ENCODE measurements around the gene TRIM63. TPM values are rescaled to one million over a fixed set of nuclear protein-coding genes. Genes with fewer than 3 reads are reported as not detected.

TRIM63 gene
- total and polyA plus RNA-seq, 9 of the 15 experiments (the other 6 are each of a cell fraction or from before 2014, with no cell fraction given): 0.08 to 0.57 (median 0.36) TPM

DNA sequence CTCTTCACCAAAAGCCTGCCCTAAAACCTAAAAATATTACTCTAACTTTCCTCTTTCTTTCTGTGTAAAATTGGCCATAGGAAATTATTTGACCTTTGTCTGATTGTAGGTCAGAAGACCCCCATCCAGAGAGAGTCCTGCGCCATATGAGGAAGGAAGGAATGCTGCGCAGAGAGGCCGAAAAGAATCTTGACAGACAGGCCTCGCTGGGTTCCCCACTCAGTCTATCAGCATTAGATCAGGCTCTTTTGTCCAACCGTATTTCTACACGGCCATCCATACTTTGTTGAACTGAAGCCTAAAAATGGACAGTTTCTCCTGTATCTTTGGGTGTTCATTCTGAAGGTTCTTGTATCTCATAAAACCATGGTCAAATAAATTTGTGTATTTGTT lies 17.2 kb downstream of the TRIM63 start (continued):
- TF ChIP-seq, protein P1, sequence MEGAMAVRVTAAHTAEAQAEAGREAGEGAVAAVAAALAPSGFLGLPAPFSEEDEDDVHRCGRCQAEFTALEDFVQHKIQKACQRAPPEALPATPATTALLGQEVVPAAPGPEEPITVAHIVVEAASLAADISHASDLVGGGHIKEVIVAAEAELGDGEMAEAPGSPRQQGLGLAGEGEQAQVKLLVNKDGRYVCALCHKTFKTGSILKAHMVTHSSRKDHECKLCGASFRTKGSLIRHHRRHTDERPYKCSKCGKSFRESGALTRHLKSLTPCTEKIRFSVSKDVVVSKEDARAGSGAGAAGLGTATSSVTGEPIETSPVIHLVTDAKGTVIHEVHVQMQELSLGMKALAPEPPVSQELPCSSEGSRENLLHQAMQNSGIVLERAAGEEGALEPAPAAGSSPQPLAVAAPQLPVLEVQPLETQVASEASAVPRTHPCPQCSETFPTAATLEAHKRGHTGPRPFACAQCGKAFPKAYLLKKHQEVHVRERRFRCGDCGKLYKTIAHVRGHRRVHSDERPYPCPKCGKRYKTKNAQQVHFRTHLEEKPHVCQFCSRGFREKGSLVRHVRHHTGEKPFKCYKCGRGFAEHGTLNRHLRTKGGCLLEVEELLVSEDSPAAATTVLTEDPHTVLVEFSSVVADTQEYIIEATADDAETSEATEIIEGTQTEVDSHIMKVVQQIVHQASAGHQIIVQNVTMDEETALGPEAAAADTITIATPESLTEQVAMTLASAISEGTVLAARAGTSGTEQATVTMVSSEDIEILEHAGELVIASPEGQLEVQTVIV (CRISPR knock-in tag; IDR thresholded peaks at IDR 0.05; ENCODE audit: borderline replicate concordance): no peak
- TF ChIP-seq PHF21A (IDR thresholded peaks at IDR 0.05; ENCODE audit: borderline replicate concordance, low read depth) (no peak), ETS2 (tag; IDR thresholded peaks at IDR 0.05; ENCODE audit: borderline replicate concordance, poor library complexity, severe bottlenecking) (no peak), CBX5 (IDR thresholded peaks at IDR 0.05; ENCODE audit: borderline replicate concordance, low read depth) (no peak), ZNF324 (CRISPR knock-in tag; IDR thresholded peaks at IDR 0.05) (no peak), PTRF (tag; IDR thresholded peaks at IDR 0.05) (peak; percentile 5; the same call in 1 of the 2 replicates), ZC3H11A (IDR thresholded peaks at IDR 0.05; ENCODE audit: low read depth, low read length) (no peak), ZNF408 (CRISPR knock-in tag; IDR thresholded peaks at IDR 0.05; ENCODE audit: low read depth) (no peak), BHLHE40 (IDR thresholded peaks at IDR 0.05; ENCODE audit: low read length) (no peak), ARID2 (IDR thresholded peaks at IDR 0.05) (no peak), TCFL5 (CRISPR knock-in tag; conservative IDR thresholded peaks at IDR 0.05) (no peak), CXXC5 (CRISPR knock-in tag; IDR thresholded peaks at IDR 0.05) (0 out of 2 replicates have a peak, but pooled peaks have one; percentile 1), NCOR1 (IDR thresholded peaks at IDR 0.05) (no peak), POLR2AphosphoS5 (IDR thresholded peaks at IDR 0.05; ENCODE audit: control insufficient read depth, insufficient read depth, low read depth, low read length) (no peak), MCM2 (IDR thresholded peaks at IDR 0.05; ENCODE audit: low read depth) (no peak), DPF2 (IDR thresholded peaks at IDR 0.05) (no peak), HDGF (IDR thresholded peaks at IDR 0.05) (no peak), KLF13 (tag; IDR thresholded peaks at IDR 0.05; ENCODE audit: borderline replicate concordance, low read depth) (no peak)
- TF ChIP-seq, protein P2, sequence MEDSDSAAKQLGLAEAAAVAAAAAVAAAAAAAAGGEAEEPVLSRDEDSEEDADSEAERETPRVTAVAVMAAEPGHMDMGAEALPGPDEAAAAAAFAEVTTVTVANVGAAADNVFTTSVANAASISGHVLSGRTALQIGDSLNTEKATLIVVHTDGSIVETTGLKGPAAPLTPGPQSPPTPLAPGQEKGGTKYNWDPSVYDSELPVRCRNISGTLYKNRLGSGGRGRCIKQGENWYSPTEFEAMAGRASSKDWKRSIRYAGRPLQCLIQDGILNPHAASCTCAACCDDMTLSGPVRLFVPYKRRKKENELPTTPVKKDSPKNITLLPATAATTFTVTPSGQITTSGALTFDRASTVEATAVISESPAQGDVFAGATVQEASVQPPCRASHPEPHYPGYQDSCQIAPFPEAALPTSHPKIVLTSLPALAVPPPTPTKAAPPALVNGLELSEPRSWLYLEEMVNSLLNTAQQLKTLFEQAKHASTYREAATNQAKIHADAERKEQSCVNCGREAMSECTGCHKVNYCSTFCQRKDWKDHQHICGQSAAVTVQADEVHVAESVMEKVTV (CRISPR knock-in tag; IDR thresholded peaks at IDR 0.05): no peak
- TF ChIP-seq, protein P3, sequence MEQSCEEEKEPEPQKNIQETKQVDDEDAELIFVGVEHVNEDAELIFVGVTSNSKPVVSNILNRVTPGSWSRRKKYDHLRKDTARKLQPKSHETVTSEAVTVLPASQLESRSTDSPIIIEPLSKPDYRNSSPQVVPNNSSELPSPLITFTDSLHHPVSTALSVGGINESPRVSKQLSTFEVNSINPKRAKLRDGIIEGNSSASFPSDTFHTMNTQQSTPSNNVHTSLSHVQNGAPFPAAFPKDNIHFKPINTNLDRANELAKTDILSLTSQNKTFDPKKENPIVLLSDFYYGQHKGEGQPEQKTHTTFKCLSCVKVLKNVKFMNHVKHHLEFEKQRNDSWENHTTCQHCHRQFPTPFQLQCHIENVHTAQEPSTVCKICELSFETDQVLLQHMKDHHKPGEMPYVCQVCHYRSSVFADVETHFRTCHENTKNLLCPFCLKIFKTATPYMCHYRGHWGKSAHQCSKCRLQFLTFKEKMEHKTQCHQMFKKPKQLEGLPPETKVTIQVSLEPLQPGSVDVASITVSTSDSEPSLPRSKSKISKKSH (CRISPR knock-in tag; IDR thresholded peaks at IDR 0.05): no peak
- TF ChIP-seq, protein P4, sequence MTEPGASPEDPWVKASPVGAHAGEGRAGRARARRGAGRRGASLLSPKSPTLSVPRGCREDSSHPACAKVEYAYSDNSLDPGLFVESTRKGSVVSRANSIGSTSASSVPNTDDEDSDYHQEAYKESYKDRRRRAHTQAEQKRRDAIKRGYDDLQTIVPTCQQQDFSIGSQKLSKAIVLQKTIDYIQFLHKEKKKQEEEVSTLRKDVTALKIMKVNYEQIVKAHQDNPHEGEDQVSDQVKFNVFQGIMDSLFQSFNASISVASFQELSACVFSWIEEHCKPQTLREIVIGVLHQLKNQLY (CRISPR knock-in tag; conservative IDR thresholded peaks at IDR 0.05): no peak
- TF ChIP-seq, protein P5, sequence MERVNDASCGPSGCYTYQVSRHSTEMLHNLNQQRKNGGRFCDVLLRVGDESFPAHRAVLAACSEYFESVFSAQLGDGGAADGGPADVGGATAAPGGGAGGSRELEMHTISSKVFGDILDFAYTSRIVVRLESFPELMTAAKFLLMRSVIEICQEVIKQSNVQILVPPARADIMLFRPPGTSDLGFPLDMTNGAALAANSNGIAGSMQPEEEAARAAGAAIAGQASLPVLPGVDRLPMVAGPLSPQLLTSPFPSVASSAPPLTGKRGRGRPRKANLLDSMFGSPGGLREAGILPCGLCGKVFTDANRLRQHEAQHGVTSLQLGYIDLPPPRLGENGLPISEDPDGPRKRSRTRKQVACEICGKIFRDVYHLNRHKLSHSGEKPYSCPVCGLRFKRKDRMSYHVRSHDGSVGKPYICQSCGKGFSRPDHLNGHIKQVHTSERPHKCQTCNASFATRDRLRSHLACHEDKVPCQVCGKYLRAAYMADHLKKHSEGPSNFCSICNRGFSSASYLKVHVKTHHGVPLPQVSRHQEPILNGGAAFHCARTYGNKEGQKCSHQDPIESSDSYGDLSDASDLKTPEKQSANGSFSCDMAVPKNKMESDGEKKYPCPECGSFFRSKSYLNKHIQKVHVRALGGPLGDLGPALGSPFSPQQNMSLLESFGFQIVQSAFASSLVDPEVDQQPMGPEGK (CRISPR knock-in tag; IDR thresholded peaks at IDR 0.05; ENCODE audit: borderline replicate concordance): no peak
